HFF-Myc (cell line): ENCODE data around the gene PDP2.
"Not testable (repeated sequence)": the region's sequence is repeated elsewhere in the genome, so short reads cannot be mapped to it uniquely, and the experiment has no call there.

Source experiments
- DNase-seq: peaks from one replicate; pipeline ENCODE4 v3.0.0-alpha.2; 2011; ENCODE audit warnings: low read depth; ENCODE audit errors: extremely low read depth
- H3K4me3 ChIP-seq: replicated peaks from 2 replicates; pipeline ENCODE4 v1.5.1; 2011; ENCODE audit warnings: low read depth, mild to moderate bottlenecking, control low read depth, low read length
- CTCF ChIP-seq: IDR thresholded peaks from 2 replicates; pipeline ENCODE4 v1.5.1; 2012; ENCODE audit warnings: mild to moderate bottlenecking, low read depth, low read length, control low read depth; ENCODE audit errors: missing control alignments

Gene PDP2

GRCh38 chr16:66890799-66891198, 10.5 kb downstream of the PDP2 start:
- no peak for TF ChIP-seq CTCF
- DNase-seq, result no peak

GRCh38 chr16:66891360-66891759, 11.0 kb downstream of the PDP2 start:
- no peak for DNase-seq
- no peak overlapping the region for H3K4me3 ChIP-seq
- TF ChIP-seq CTCF, result no peak

More at GRCh38 chr16:66890799-66891198, 10.5 kb downstream of the PDP2 start:
- H3K4me3 ChIP-seq, result no peak overlapping the region

- H3K4me3 ChIP-seq, result no peak overlapping the region
- TF ChIP-seq CTCF, result no peak
- no peak for DNase-seq
These were observed 11.5 kb downstream of the PDP2 start for GRCh38 chr16:66891797-66892196.

- TF ChIP-seq CTCF, result no peak
- DNase-seq, result no peak
- H3K4me3 ChIP-seq, result no peak overlapping the region
These were observed 13.7 kb downstream of the PDP2 start for GRCh38 chr16:66894055-66894454.

- no peak for DNase-seq
- H3K4me3 ChIP-seq, result no peak overlapping the region
- peak; percentile 77 for TF ChIP-seq CTCF
These were observed 14.8 kb downstream of the PDP2 start for GRCh38 chr16:66894948-66895688.

- no peak for DNase-seq
- no peak for TF ChIP-seq CTCF
- no peak overlapping the region for H3K4me3 ChIP-seq
These were observed 15.3 kb downstream of the PDP2 start for GRCh38 chr16:66895689-66895979.

GRCh38 chr16:66895999-66896398, 15.7 kb downstream of the PDP2 start:
- no peak overlapping the region for H3K4me3 ChIP-seq
- no peak for TF ChIP-seq CTCF
- DNase-seq, result no peak

- not testable (repeated sequence) for H3K4me3 ChIP-seq, DNase-seq
These were observed 16.4 kb downstream of the PDP2 start for GRCh38 chr16:66896682-66897081.
